ENCODE measurements around the gene VAT1L.

VAT1L gene

GRCh38 chr16:77910021-77910420 is 121.7 kb downstream of the VAT1L start:
- Histone ChIP-seq H3K4me2 (ENCODE audit: low read length) (no peak overlapping the region), H3K36me3 (ENCODE audit: insufficient read depth, low read length) (no peaks in the 10 kb centered on the region), H3K4me1 (ENCODE audit: insufficient read depth, low read length, severe bottlenecking) (no peaks in the 10 kb centered on the region), H3K27ac (ENCODE audit: low read depth, low read length, poor library complexity, severe bottlenecking) (no peak overlapping the region), H3K79me2 (ENCODE audit: insufficient read depth, low read length) (no peaks in the 10 kb centered on the region), H3K4me3 (ENCODE audit: low read depth, low read length, poor library complexity, severe bottlenecking) (no peak overlapping the region), H3F3A (ENCODE audit: insufficient read depth, low read length) (no peaks in the 10 kb centered on the region), H3K9me3 (ENCODE audit: low read length) (no peaks in the 10 kb centered on the region), H2AFZ (ENCODE audit: low read length) (no peak overlapping the region), H3K9ac (ENCODE audit: low read length) (no peak overlapping the region), H4K20me1 (ENCODE audit: insufficient read depth, low read length) (no peaks in the 10 kb centered on the region), H3K27me3 (ENCODE audit: insufficient read depth, low read length) (no peaks in the 10 kb centered on the region), H3K9me2 (ENCODE audit: low read depth, low read length) (no peaks in the 10 kb centered on the region)
- TF ChIP-seq CTCF (IDR thresholded peaks at IDR 0.05; ENCODE audit: low read length) (no peak), EZH2 (IDR thresholded peaks at IDR 0.05; ENCODE audit: borderline replicate concordance, low read length) (no peak)

DNA sequence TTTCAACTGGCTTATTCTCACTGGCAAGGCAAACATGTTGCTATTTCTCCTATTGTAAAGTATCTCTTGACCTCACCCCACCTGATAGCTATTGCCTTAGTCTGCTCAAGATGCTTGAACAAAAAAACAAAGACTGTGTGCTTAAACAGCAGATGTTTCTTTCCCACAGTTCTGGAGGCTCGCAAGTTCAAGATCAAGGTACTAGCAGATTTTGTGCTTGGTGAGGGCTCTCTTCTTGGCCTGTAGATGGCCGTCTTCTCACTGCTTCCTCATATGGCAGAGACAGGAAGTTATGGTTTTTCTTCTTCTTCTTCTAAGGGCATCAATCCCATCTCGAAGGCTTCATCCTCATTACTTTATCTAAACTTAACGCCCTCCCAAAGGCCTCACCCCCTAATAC is 124.3 kb downstream of the VAT1L start:
- Histone ChIP-seq H3K27ac (ENCODE audit: low read depth, low read length, poor library complexity, severe bottlenecking) (no peak overlapping the region), H4K20me1 (ENCODE audit: insufficient read depth, low read length) (no peaks in the 10 kb centered on the region), H3K4me3 (ENCODE audit: low read depth, low read length, poor library complexity, severe bottlenecking) (no peak overlapping the region), H3K9ac (ENCODE audit: low read length) (no peak overlapping the region), H3K4me1 (ENCODE audit: insufficient read depth, low read length, severe bottlenecking) (no peaks in the 10 kb centered on the region), H3K79me2 (ENCODE audit: insufficient read depth, low read length) (no peaks in the 10 kb centered on the region), H3K9me3 (ENCODE audit: low read length) (no peaks in the 10 kb centered on the region), H3K36me3 (ENCODE audit: insufficient read depth, low read length) (no peaks in the 10 kb centered on the region), H2AFZ (ENCODE audit: low read length) (no peak overlapping the region), H3F3A (ENCODE audit: insufficient read depth, low read length) (no peaks in the 10 kb centered on the region), H3K4me2 (ENCODE audit: low read length) (no peak overlapping the region), H3K9me2 (ENCODE audit: low read depth, low read length) (no peaks in the 10 kb centered on the region), H3K27me3 (ENCODE audit: insufficient read depth, low read length) (no peaks in the 10 kb centered on the region)
- TF ChIP-seq EZH2 (IDR thresholded peaks at IDR 0.05; ENCODE audit: borderline replicate concordance, low read length): no peak
- peak; percentile 11; the same call in 1 of the 2 replicates for TF ChIP-seq CTCF (IDR thresholded peaks at IDR 0.05; ENCODE audit: low read length)

- H3K4me3 ChIP-seq (ENCODE audit: low read depth, low read length, poor library complexity, severe bottlenecking): no peak overlapping the region
These were observed 125.4 kb downstream of the VAT1L start for GRCh38 chr16:77913738-77914253.

More at GRCh38 chr16:77913738-77914253, 125.4 kb downstream of the VAT1L start:
- Histone ChIP-seq H3K9me2 (ENCODE audit: low read depth, low read length) (no peaks in the 10 kb centered on the region), H3K36me3 (ENCODE audit: insufficient read depth, low read length) (no peaks in the 10 kb centered on the region), H4K20me1 (ENCODE audit: insufficient read depth, low read length) (no peaks in the 10 kb centered on the region), H3K27ac (ENCODE audit: low read depth, low read length, poor library complexity, severe bottlenecking) (no peak overlapping the region), H3K79me2 (ENCODE audit: insufficient read depth, low read length) (no peaks in the 10 kb centered on the region), H2AFZ (ENCODE audit: low read length) (no peak overlapping the region), H3F3A (ENCODE audit: insufficient read depth, low read length) (no peaks in the 10 kb centered on the region), H3K4me1 (ENCODE audit: insufficient read depth, low read length, severe bottlenecking) (no peaks in the 10 kb centered on the region), H3K9ac (ENCODE audit: low read length) (no peak overlapping the region), H3K4me2 (ENCODE audit: low read length) (no peak overlapping the region), H3K9me3 (ENCODE audit: low read length) (no peaks in the 10 kb centered on the region), H3K27me3 (ENCODE audit: insufficient read depth, low read length) (no peaks in the 10 kb centered on the region)
- no peak for TF ChIP-seq EZH2 (IDR thresholded peaks at IDR 0.05; ENCODE audit: borderline replicate concordance, low read length)
- TF ChIP-seq CTCF (IDR thresholded peaks at IDR 0.05; ENCODE audit: low read length): no peak

All from OCI-LY1 (cell line).